PFSK-1 (cell line): Measurements from ENCODE around the gene CIAO3.

Experiments
- FOXP2 ChIP-seq: optimal IDR thresholded peaks from 2 replicates; pipeline ENCODE3; 2011; ENCODE audit warnings: borderline replicate concordance, control low read depth, inconsistent platforms; ENCODE audit not compliant: insufficient read depth; ENCODE audit errors: extremely low read length, extremely low read depth
- POLR2AphosphoS5 ChIP-seq: IDR thresholded peaks from 2 replicates; pipeline ENCODE4 v1.6.1; 2012; ENCODE audit warnings: low read depth, mild to moderate bottlenecking, control low read depth, low read length, moderate library complexity
- SIN3A ChIP-seq: IDR thresholded peaks from 2 replicates; pipeline ENCODE4 v1.6.1; 2012; ENCODE audit warnings: mild to moderate bottlenecking, low read length, moderate library complexity, borderline replicate concordance; ENCODE audit not compliant: insufficient read depth
- TAF1 ChIP-seq: IDR thresholded peaks from 2 replicates; pipeline ENCODE4 v1.6.1; 2012; ENCODE audit warnings: low read length, control low read depth, borderline replicate concordance; ENCODE audit not compliant: insufficient read depth
- TF ChIP-seq, protein P1 (sequence below), 2 experiments: IDR thresholded peaks; 2 replicates each; pipeline versions ENCODE4 v1.6.1 to v1.8.0; 2011 to 2012; ENCODE audit warnings: low read depth in 2 of 2, low read length in 2 of 2, control low read depth in 1 of 2, inconsistent platforms in 1 of 2, mild to moderate bottlenecking in 1 of 2, moderate library complexity in 1 of 2; ENCODE audit not compliant: insufficient read depth in 1 of 2

CIAO3 gene

GRCh38 chr16:720990-721764 is 19.6 kb downstream of the CIAO3 start, which contains the start of gene ANTKMT:
Gene ANTKMT (plus strand): TSS chr16:721146. CDS start chr16:721275, 129 bp downstream.
- TF ChIP-seq TAF1 (no peak), FOXP2 (no peak), POLR2AphosphoS5 (no peak), SIN3A (no peak)
- TF ChIP-seq, protein P1, sequence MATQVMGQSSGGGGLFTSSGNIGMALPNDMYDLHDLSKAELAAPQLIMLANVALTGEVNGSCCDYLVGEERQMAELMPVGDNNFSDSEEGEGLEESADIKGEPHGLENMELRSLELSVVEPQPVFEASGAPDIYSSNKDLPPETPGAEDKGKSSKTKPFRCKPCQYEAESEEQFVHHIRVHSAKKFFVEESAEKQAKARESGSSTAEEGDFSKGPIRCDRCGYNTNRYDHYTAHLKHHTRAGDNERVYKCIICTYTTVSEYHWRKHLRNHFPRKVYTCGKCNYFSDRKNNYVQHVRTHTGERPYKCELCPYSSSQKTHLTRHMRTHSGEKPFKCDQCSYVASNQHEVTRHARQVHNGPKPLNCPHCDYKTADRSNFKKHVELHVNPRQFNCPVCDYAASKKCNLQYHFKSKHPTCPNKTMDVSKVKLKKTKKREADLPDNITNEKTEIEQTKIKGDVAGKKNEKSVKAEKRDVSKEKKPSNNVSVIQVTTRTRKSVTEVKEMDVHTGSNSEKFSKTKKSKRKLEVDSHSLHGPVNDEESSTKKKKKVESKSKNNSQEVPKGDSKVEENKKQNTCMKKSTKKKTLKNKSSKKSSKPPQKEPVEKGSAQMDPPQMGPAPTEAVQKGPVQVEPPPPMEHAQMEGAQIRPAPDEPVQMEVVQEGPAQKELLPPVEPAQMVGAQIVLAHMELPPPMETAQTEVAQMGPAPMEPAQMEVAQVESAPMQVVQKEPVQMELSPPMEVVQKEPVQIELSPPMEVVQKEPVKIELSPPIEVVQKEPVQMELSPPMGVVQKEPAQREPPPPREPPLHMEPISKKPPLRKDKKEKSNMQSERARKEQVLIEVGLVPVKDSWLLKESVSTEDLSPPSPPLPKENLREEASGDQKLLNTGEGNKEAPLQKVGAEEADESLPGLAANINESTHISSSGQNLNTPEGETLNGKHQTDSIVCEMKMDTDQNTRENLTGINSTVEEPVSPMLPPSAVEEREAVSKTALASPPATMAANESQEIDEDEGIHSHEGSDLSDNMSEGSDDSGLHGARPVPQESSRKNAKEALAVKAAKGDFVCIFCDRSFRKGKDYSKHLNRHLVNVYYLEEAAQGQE (IDR thresholded peaks at IDR 0.05; ENCODE audit: insufficient read depth in 1 of 2, low read depth in 2 of 2, low read length in 2 of 2), result no peak

- TF ChIP-seq POLR2AphosphoS5, result peak; percentile 53
- no peak for TF ChIP-seq TAF1
- TF ChIP-seq, protein P1 (IDR thresholded peaks at IDR 0.05; ENCODE audit: insufficient read depth in 1 of 2, low read depth in 2 of 2, low read length in 2 of 2), result no peak
- 0 out of 2 replicates have a peak, but pooled peaks have one; percentile 80 for TF ChIP-seq SIN3A
Measured at GRCh38 chr16:720447-720989, 20.3 kb downstream of the CIAO3 start.

DNA sequence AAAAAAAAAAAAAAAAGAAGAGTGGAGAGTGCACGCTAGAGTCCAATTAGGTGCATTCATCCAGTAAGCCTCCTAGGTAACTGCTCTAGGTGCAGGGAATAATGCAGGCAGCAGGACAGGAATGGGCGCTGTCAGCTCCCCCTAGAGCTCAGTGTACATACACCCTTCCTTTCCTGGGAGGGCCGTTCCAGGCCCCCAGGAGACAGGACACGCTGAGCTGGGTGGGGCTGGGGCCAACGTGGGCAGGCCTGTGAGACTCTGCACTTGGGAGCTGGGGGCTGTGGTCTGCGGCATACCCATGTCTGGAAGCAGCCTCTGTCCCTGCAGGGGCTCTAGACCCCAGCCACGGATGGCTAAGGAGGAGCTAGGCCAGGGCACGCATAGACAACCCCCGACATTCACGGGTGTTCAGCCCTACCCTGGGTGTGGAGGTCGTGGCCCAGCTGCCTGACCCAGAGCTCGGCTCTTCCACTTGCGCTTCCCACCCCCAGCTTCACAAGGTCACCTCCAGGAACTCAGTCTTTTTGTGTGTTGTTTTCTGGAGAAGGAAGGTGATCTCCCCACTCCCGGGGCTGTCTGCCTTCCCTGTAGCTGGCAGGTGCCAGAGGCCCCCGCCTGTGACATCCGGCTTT is 20.9 kb downstream of the CIAO3 start:
- TF ChIP-seq POLR2AphosphoS5 (peak; percentile 61; the same call in 1 of the 2 replicates), FOXP2 (no peak)
- TF ChIP-seq, protein P1 (IDR thresholded peaks at IDR 0.05; ENCODE audit: insufficient read depth in 1 of 2, low read depth in 2 of 2, low read length in 2 of 2), result 0 out of 4 replicates have a peak, but pooled peaks of 1 of the 2 experiments have one; percentile 7

GRCh38 chr16:718922-719321 is 21.9 kb downstream of the CIAO3 start:
- TF ChIP-seq POLR2AphosphoS5, result no peak

- TF ChIP-seq FOXP2 (no peak), TAF1 (no peak), POLR2AphosphoS5 (no peak), SIN3A (no peak)
- TF ChIP-seq, protein P1 (IDR thresholded peaks at IDR 0.05; ENCODE audit: insufficient read depth in 1 of 2, low read depth in 2 of 2, low read length in 2 of 2), result no peak
Measured at GRCh38 chr16:718389-718788, 22.4 kb downstream of the CIAO3 start.
